ENCODE data around the gene SHISA9. TPM values are rescaled to one million over a fixed set of nuclear protein-coding genes. Genes with fewer than 3 reads are reported as not detected.

Gene SHISA9
- total and polyA plus RNA-seq, 8 donors, result 0.12 to 1.3 (median 0.37) TPM; not detected in 1

DNA sequence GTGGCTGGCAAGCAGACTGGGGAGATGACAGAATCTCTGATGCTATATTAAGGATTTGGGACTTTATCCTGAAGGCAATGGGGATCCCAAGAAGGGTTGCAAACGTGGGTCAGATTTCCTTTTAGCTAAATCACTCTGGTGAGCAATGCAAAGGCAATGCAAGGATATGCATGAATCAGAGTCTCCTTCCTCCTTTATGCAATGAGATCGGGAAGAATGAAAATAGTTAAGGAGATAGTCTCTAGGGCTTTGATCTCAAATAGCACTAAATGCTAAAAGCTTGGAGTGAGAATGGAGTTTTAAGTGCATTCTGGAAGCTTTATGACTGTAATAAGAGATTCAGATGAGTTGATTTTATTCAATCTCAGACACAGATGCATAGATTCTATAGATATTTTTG is 27.2 kb upstream of the SHISA9 start:
- no peaks in the 10 kb centered on the region for H3K4me1 ChIP-seq
- TF ChIP-seq, protein P1, sequence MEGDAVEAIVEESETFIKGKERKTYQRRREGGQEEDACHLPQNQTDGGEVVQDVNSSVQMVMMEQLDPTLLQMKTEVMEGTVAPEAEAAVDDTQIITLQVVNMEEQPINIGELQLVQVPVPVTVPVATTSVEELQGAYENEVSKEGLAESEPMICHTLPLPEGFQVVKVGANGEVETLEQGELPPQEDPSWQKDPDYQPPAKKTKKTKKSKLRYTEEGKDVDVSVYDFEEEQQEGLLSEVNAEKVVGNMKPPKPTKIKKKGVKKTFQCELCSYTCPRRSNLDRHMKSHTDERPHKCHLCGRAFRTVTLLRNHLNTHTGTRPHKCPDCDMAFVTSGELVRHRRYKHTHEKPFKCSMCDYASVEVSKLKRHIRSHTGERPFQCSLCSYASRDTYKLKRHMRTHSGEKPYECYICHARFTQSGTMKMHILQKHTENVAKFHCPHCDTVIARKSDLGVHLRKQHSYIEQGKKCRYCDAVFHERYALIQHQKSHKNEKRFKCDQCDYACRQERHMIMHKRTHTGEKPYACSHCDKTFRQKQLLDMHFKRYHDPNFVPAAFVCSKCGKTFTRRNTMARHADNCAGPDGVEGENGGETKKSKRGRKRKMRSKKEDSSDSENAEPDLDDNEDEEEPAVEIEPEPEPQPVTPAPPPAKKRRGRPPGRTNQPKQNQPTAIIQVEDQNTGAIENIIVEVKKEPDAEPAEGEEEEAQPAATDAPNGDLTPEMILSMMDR (IDR thresholded peaks at IDR 0.05), result no peak
- 24 to 37% methylated on average over 2 of the region's 2 CpGs for WGBS, 2 donors
- no peaks in the 10 kb centered on the region for H3K36me3 ChIP-seq
- FAIRE-seq (no peak), DNase-seq (no peak), ATAC-seq (no peak)
- H3K27ac ChIP-seq, result no peak overlapping the region
- intact Hi-C loops (cut with DNase I), result no loop called here
- no peaks in the 10 kb centered on the region for H3K27me3 ChIP-seq
- H3K4me3 ChIP-seq, result no peak overlapping the region
- no peaks in the 10 kb centered on the region for H3K9me3 ChIP-seq

DNA sequence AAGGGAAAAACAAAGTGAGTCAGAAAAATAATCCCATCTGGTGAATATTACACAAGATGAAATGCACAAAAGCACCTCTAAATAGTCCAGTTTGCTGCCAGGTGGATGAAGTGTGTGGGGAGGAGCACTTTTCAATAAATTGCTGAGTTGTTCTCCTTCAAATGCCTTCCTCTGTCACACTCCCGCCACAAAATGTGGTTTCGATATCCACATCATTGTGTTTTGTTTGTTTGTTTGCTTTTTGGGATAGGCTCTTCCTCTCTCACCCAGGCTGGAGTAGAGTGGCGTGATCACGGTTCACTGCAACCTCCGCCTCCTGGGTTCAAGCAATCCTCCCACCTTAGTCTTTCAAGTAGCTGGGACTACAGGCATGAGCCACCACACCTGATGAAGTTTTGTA is 24.6 kb upstream of the SHISA9 start:
- H3K9me3 ChIP-seq, result no peaks in the 10 kb centered on the region
- H3K4me1 ChIP-seq, result no peaks in the 10 kb centered on the region
- no peak for ATAC-seq
- no peak overlapping the region for H3K4me3 ChIP-seq
- no peaks in the 10 kb centered on the region for H3K27me3 ChIP-seq
- 53 to 70% methylated on average over 5 of the region's 5 CpGs for WGBS, 2 donors
- intact Hi-C loops (cut with DNase I), result no loop called here
- H3K36me3 ChIP-seq, result no peaks in the 10 kb centered on the region
- no peak for FAIRE-seq
- TF ChIP-seq, protein P1 (IDR thresholded peaks at IDR 0.05), result no peak
- H3K27ac ChIP-seq, result no peak overlapping the region
- no peak for DNase-seq

DNA sequence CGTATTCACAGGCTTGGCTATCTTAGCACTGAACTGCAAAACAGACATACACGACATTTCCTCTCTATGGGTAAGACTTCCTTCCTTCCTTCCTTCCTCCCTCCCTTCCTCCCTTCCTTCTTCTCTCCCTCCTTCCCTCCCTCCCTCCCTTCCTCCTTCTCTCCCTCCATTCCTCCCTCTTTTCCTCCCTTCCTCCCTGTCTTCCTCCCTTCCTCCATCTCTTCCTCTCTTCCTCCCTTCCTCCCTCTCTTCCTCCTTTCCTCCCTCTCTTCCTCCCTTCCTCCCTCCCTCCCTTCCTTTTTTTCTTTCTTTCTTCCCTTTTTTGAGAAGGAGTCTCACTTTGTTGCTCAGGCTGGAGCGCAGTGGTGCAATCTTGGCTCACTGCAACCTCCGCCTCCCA is 22.4 kb upstream of the SHISA9 start:
- H3K27ac ChIP-seq, result no peak overlapping the region
- no peaks in the 10 kb centered on the region for H3K27me3 ChIP-seq
- DNase-seq (no peak), FAIRE-seq (no peak), ATAC-seq (no peak)
- TF ChIP-seq, protein P1 (IDR thresholded peaks at IDR 0.05), result no peak
- no peak overlapping the region for H3K4me3 ChIP-seq
- intact Hi-C loops (cut with DNase I), result no loop called here
- WGBS, 2 donors, result 70 to 91% methylated on average over 4 of the region's 4 CpGs
- no peaks in the 10 kb centered on the region for H3K4me1 ChIP-seq
- H3K36me3 ChIP-seq, result no peaks in the 10 kb centered on the region
- no peaks in the 10 kb centered on the region for H3K9me3 ChIP-seq

DNA sequence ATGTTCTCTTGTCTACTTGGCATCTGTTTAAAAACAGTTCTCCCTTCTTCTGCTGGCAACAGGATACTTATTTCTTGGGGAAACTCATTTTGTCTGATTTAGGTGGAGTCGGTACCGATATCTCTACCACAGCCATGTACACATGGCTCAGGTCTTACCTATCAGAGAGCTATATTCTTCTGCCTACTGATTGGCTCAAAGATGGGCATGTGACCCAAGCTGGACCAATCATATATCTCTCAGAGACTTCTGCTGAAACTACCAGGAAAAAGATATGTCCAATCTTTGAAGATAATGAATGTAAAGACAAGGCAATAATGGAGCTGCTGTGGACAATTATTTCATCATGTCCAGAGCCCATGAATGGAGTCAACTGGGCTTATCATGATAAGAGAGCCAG is 21.6 kb upstream of the SHISA9 start:
- WGBS, 2 donors, result 91 to 94% methylated on average over 2 of the region's 2 CpGs
- H3K9me3 ChIP-seq, result no peaks in the 10 kb centered on the region
- TF ChIP-seq, protein P1 (IDR thresholded peaks at IDR 0.05), result no peak
- intact Hi-C loops (cut with DNase I), result no loop called here
- H3K4me3 ChIP-seq, result no peak overlapping the region
- no peak overlapping the region for H3K27ac ChIP-seq
- DNase-seq (no peak), ATAC-seq (no peak), FAIRE-seq (no peak)
- no peaks in the 10 kb centered on the region for H3K36me3 ChIP-seq
- H3K27me3 ChIP-seq, result no peaks in the 10 kb centered on the region
- no peaks in the 10 kb centered on the region for H3K4me1 ChIP-seq

DNA sequence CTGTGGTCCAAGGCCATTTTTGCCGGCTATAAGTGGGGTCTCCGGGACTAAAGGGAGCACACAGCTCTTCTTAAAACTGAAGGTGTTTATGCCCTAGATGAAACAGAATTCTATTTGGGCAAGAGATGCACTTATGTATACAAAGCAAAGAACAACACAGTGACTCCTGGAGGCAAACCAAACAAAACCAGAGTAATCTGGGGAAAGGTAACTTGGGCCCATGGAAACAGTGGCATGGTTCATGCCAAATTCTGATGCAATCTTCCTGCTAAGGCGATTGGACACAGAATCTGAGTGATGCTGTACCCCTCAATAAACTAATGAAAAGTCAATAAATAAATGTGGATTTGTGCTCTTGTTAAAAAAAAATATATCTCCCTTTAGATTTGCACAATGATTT is 20.2 kb upstream of the SHISA9 start:
- FAIRE-seq, result no peak
- intact Hi-C loops (cut with DNase I), result no loop called here
- 62 to 63% methylated on average over 3 of the region's 3 CpGs for WGBS, 2 donors

More for the DNA sequence above, 20.2 kb upstream of the SHISA9 start:
- no peak for ATAC-seq
- no peaks in the 10 kb centered on the region for H3K27me3 ChIP-seq
- TF ChIP-seq, protein P1 (IDR thresholded peaks at IDR 0.05), result no peak
- H3K4me1 ChIP-seq, result no peaks in the 10 kb centered on the region
- H3K4me3 ChIP-seq, result no peak overlapping the region
- no peak for DNase-seq
- no peak overlapping the region for H3K27ac ChIP-seq
- no peaks in the 10 kb centered on the region for H3K36me3 ChIP-seq
- H3K9me3 ChIP-seq, result no peaks in the 10 kb centered on the region
